Naive thymus-derived CD8-positive, alpha-beta T cell (primary cell): ENCODE results near the gene MSMO1. TPM values are rescaled to one million over a fixed set of nuclear protein-coding genes. Genes with fewer than 3 reads are reported as not detected.

ENCODE experiments used
- ATAC-seq, 2 donors: fragments of 150-1000 bp; cut with Tn5 transposase in 1 of 2; sonication (Bioruptor Pico), chemical (Tn5 transposase) in 1 of 2; 1 replicate in 1 of 2; 2 replicates in 1 of 2; pipeline ENCODE4 v1.10.0; 2021; ENCODE audit warnings: mild to moderate bottlenecking in 2 of 2, moderate library complexity in 2 of 2
- POLR2A ChIA-PET: fragments of 350-600 bp; sonication (Branson Sonifier 250); formaldehyde crosslinking; loops from one replicate; lab custom pipeline; 2021; ENCODE audit warnings: antibody characterized with exemption; lab: Charles Lee
- DNase-seq, 10 donors: peaks; one replicate each; pipeline versions ENCODE4 v3.0.0 to v3.0.0-alpha.2; 2020 to 2022
- H3K27ac Mint-ChIP-seq, 10 donors: one replicate each; pipeline ENCODE4 v1.8.0; 2020 to 2022; ENCODE audit warnings: mild to moderate bottlenecking in 10 of 10, mixed read lengths in 10 of 10, moderate library complexity in 4 of 10, inconsistent platforms in 1 of 10
- H3K27me3 Mint-ChIP-seq, 5 donors: one replicate each; pipeline ENCODE4 v1.8.0; 2021 to 2022; ENCODE audit warnings: mixed read lengths in 5 of 5
- H3K36me3 Mint-ChIP-seq, 3 donors: one replicate each; pipeline ENCODE4 v1.8.0; 2020 to 2022; ENCODE audit warnings: mixed read lengths in 3 of 3, mild to moderate bottlenecking in 2 of 3, inconsistent platforms in 1 of 3
- H3K4me1 Mint-ChIP-seq, 4 donors: one replicate each; pipeline ENCODE4 v1.8.0; 2021 to 2022; ENCODE audit warnings: mixed read lengths in 4 of 4
- H3K4me3 Mint-ChIP-seq, 10 donors: one replicate each; pipeline ENCODE4 v1.8.0; 2020 to 2022; ENCODE audit warnings: mild to moderate bottlenecking in 10 of 10, mixed read lengths in 10 of 10, moderate library complexity in 6 of 10, inconsistent platforms in 1 of 10
- H3K9me3 Mint-ChIP-seq, 9 donors: one replicate each; pipeline ENCODE4 v1.8.0; 2020 to 2022; ENCODE audit warnings: mixed read lengths in 9 of 9, mild to moderate bottlenecking in 3 of 9, inconsistent platforms in 1 of 9, moderate library complexity in 1 of 9
- polyA plus RNA-seq, 3 donors: library from polyadenylated mRNA; unstranded; fragments of 300-500 nt; fragmentation: Illumina TruSeq; gene quantifications; one replicate each; pipeline ENCODE4 v1.2.3, GENCODE V29; 2021
- total RNA-seq, 8 experiments: library from RNA in 2 of 8; stranded (reverse) in 2 of 8; gene quantifications; one replicate each; pipeline ENCODE4 v1.2.3 and lab custom pipeline; 2021 to 2026

MSMO1 gene
- total and polyA plus RNA-seq, 5 experiments from 2014 or later = 15.9 to 20.7 (median 17.5) TPM

DNA sequence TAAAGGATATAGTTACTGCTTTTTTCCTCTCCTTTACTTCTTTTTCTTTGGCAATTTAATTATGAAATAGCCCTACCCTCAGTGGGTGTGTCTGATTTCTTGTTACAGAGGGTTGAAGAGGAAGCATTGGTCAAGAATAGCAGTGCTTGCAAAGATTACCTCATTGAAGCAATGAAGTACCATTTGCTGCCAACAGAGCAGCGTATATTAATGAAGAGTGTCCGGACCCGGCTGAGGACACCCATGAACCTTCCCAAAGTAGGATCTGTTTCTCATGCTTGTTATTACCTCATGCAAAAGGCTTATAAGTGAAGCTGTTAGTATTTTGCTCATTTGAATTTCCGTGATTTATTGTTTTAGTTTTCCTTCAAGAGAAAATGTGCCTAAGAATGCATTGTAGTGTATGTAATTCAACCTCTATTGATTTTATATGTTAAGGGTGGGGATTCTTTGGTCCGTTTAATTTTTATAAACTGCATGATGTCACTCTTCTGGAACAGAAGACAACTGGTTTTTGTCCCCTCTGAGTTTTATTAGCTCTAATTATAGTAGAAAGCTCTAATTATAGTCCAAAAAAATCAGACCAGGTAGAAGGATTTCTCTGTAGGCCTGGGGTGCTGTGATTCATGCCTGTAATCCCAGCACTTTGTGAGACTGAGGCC is 27.9 kb upstream of the MSMO1 start:
- POLR2A ChIA-PET = no interaction called here
- no peak for ATAC-seq
- H3K27ac Mint-ChIP-seq = peak overlapping the region in 3 of 10 donors; percentile 14 to 72 (median 19)
- H3K4me1 Mint-ChIP-seq = peaks cover 19 to 48% (median 37%) of the 10 kb centered on the region in 4 donors
- H3K9me3 Mint-ChIP-seq = no peaks in the 10 kb centered on the region
- H3K36me3 Mint-ChIP-seq = peaks cover 5 to 46% (median 26%) of the 10 kb centered on the region in 3 donors
- DNase-seq = no peak
- H3K4me3 Mint-ChIP-seq = peak overlapping the region in 1 of 10 donors; percentile 8
- no peaks in the 10 kb centered on the region for H3K27me3 Mint-ChIP-seq

DNA sequence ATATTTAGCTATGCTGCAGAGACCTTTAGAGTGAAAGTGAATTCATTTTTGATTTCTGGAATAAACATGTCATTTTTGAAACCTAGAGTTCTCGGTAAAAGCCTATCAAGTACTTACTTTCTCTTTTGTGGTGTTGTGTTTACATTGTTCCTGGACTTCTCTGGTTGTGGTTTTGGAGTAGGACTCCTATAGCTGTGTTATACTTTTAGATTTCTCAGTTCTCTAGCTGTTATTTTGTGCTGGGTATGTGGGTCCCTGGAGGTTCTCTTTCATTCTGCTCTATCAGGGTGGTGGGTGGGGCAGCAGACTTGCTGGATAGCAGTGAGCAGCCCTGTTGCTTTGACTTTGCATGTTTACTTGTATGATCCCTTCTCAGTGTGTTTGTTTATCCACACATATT is 25.6 kb upstream of the MSMO1 start:
- ATAC-seq (peak; percentile 59 to 73), DNase-seq (peak in 2 of 10 donors; percentile 22 to 32)
- Mint-ChIP-seq H3K4me1 (peaks cover 11 to 30% (median 23%) of the 10 kb centered on the region in 4 donors), H3K4me3 (peak overlapping the region; percentile 63 to 88 (median 84)), H3K9me3 (no peaks in the 10 kb centered on the region), H3K36me3 (peaks cover 5 to 46% (median 28%) of the 10 kb centered on the region in 3 donors), H3K27me3 (no peaks in the 10 kb centered on the region), H3K27ac (peak overlapping the region; percentile 81 to 93 (median 90))
- POLR2A ChIA-PET = no interaction called here

DNA sequence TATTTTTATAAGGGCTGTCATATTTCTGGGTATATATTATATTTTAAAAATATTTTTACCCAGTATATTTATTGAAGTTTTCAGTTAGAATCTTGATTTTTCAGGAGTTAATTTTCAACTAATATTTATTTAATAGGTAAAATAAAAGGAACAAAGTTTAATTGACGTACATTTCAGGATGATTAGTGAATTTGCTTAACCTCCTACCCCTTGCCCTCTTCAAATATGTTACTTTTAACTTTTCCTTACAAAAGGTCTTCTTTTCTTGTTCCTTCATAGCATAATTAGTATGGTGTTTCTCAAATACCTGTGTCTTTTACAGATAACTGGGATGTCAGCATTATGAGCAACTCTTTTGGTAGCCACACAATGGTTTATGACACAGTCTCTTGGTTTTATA is 24.8 kb upstream of the MSMO1 start:
- H3K36me3 Mint-ChIP-seq = peaks cover 5 to 43% (median 24%) of the 10 kb centered on the region in 3 donors
- peak overlapping the region in 1 of 10 donors; percentile 46 for H3K4me3 Mint-ChIP-seq
- POLR2A ChIA-PET = no interaction called here
- DNase-seq (no peak), ATAC-seq (no peak)
- H3K9me3 Mint-ChIP-seq = no peaks in the 10 kb centered on the region
- H3K27me3 Mint-ChIP-seq = no peaks in the 10 kb centered on the region
- peaks cover 11 to 30% (median 23%) of the 10 kb centered on the region in 4 donors for H3K4me1 Mint-ChIP-seq
- peak overlapping the region in 3 of 10 donors; percentile 23 to 80 (median 79) for H3K27ac Mint-ChIP-seq

DNA sequence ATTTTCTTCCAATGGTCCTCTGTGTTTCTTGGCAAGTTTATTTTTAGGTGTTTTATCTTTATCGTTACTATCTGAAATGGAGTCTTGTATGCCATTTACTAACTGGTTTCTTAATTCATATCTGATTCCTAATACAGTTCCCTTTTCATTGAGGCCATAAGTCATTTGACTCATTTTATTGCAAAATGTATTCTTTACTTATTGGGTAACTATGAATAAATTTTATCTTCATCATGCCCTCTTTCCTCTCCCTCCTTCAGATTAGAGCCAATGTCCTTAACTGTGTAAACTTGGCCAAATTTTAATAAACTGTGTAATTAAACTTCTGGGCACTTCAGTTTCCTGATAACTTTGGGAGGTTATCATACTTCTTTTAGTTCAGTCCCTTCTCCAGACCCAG is 19.3 kb upstream of the MSMO1 start:
- H3K36me3 Mint-ChIP-seq = peaks cover 4 to 58% (median 21%) of the 10 kb centered on the region in 3 donors
- no peaks in the 10 kb centered on the region for H3K9me3 Mint-ChIP-seq
- no peak overlapping the region for H3K4me3 Mint-ChIP-seq
- DNase-seq (no peak), ATAC-seq (no peak)
- POLR2A ChIA-PET = no interaction called here
- no peaks in the 10 kb centered on the region for H3K27me3 Mint-ChIP-seq
- peaks cover 0 to 9% (median 3%) of the 10 kb centered on the region in 4 donors for H3K4me1 Mint-ChIP-seq
- no peak overlapping the region for H3K27ac Mint-ChIP-seq

DNA sequence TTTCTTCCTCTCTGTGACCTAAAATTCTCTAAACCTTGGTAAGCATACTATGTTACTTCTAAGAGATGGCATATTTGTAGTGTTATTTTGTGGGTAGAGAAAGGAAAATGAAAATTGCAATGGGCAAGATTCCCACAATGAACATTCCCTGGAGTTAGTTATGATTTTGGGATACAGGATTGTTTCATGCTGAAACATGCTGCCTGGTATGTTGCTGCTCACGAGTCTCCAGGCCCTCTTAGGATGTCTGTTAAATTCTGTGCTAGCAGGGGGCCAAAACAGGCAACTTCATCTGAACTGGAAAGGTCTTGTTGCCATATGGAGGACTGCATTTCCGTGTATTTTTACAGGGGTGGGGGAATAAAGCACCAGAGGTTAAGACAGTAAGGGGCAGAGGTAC is 18.9 kb upstream of the MSMO1 start:
- Mint-ChIP-seq H3K27ac (no peak overlapping the region), H3K4me3 (no peak overlapping the region), H3K27me3 (no peaks in the 10 kb centered on the region), H3K9me3 (no peaks in the 10 kb centered on the region), H3K4me1 (peaks cover 0 to 9% (median 3%) of the 10 kb centered on the region in 4 donors), H3K36me3 (peaks cover 4 to 60% (median 21%) of the 10 kb centered on the region in 3 donors)
- POLR2A ChIA-PET = no interaction called here
- ATAC-seq (no peak), DNase-seq (no peak)

DNA sequence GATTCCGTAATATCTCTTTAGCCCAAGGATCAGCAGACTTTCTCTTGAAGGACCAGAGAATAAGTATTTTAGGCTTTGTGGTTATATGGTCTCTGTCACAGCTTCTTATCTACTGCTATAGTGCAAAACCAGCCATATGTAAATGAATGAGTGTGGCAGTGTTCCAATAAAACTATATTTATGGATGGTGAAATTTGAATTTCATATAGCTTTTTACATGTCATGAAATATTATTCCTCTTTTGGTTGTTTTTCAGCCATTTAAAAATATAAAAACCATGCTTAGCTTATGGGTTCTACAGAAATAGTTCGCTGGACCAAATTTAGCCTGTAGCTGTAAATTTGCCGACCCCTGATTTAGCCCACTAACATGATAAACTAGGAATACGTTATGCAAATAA is 18.0 kb upstream of the MSMO1 start:
- POLR2A ChIA-PET = no interaction called here
- Mint-ChIP-seq H3K4me3 (no peak overlapping the region), H3K36me3 (peaks cover 4 to 65% (median 28%) of the 10 kb centered on the region in 3 donors), H3K27ac (no peak overlapping the region), H3K27me3 (no peaks in the 10 kb centered on the region), H3K9me3 (no peaks in the 10 kb centered on the region), H3K4me1 (peaks cover 0 to 7% (median under 1%) of the 10 kb centered on the region in 4 donors)
- no peak for DNase-seq
- ATAC-seq = no peak

DNA sequence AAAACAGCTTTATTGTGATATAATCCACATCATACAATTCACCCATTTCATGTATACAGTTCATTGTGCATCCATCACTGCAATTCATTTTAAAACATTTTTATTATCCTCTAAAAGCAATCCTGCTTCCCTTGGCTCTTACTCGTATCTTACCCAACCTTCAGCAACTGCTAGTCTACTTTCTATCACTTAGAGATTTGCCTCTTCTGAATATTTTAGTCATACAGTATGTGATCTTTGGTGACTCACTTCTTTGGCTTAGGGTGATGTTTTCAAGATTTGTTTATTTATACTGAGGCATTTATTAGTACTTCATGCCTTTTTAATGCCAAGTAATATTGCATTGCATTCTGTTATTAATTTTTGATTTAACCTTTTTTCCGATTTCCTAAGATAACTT is 15.0 kb upstream of the MSMO1 start:
- Mint-ChIP-seq H3K27ac (no peak overlapping the region), H3K27me3 (no peaks in the 10 kb centered on the region), H3K9me3 (no peaks in the 10 kb centered on the region), H3K4me1 (peaks cover 0 to 4% (median 0%) of the 10 kb centered on the region in 4 donors), H3K36me3 (peaks cover 4 to 68% (median 24%) of the 10 kb centered on the region in 3 donors), H3K4me3 (no peak overlapping the region)
- ATAC-seq (no peak), DNase-seq (no peak)
- POLR2A ChIA-PET = no interaction called here

DNA sequence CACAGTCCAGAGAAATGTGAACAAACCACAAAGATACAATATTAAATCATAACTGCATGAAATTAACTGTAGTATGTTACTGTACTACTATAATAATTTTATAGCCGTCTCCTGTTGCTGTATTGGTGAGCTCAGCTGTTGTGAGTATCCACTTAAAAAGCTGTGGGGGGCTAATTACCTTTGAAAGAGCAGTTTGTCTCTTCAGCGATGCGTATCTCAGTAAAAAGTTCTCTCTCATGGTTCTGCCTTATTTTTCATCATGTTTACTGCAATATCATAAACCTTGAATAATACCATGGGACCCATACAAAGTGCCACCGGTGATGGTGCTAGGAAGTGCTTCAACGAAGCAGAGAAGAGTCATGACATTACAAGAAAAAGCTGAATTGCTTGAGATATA is 8.4 kb upstream of the MSMO1 start:
- ATAC-seq (no peak), DNase-seq (no peak)
- Mint-ChIP-seq H3K36me3 (peaks cover 0 to 47% (median 15%) of the 10 kb centered on the region in 3 donors), H3K27me3 (no peaks in the 10 kb centered on the region), H3K4me1 (peaks cover 0 to 5% (median 0%) of the 10 kb centered on the region in 4 donors), H3K9me3 (no peaks in the 10 kb centered on the region), H3K4me3 (no peak overlapping the region), H3K27ac (no peak overlapping the region)
- POLR2A ChIA-PET = interaction anchor here (0.7 kb wide), 1 partner anchor 206 kb away, joined by 3 read pairs; the partner anchor contains the start of gene TMEM192

DNA sequence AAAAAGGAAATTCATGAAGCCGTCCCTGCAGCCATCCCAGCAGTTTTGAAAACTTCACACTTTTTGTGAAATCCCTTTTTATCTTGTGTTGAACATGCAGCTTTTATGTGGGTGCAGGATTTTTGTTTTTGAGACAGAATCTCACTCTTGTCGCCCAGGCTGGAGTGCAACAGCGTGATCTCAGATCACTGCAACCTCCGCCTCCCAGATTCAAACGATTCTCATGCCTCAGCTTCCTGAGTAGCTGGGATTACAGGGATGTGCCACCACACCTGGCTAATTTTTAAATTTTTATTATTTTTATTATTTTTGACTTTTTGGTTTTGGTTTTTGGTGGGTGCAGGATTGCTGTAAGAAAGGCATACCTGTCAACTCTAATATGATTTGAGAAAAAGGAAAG is 8.0 kb upstream of the MSMO1 start:
- POLR2A ChIA-PET = interaction anchor here (0.7 kb wide), 1 partner anchor 207 kb away, joined by 3 read pairs; the partner anchor contains the start of gene TMEM192
- no peaks in the 10 kb centered on the region for H3K27me3 Mint-ChIP-seq
- DNase-seq (no peak), ATAC-seq (no peak)
- H3K4me1 Mint-ChIP-seq = peaks cover 0 to 5% (median 0%) of the 10 kb centered on the region in 4 donors
- peaks cover 0 to 42% (median 10%) of the 10 kb centered on the region in 3 donors for H3K36me3 Mint-ChIP-seq
- H3K27ac Mint-ChIP-seq = no peak overlapping the region
- H3K9me3 Mint-ChIP-seq = no peaks in the 10 kb centered on the region
- H3K4me3 Mint-ChIP-seq = no peak overlapping the region

DNA sequence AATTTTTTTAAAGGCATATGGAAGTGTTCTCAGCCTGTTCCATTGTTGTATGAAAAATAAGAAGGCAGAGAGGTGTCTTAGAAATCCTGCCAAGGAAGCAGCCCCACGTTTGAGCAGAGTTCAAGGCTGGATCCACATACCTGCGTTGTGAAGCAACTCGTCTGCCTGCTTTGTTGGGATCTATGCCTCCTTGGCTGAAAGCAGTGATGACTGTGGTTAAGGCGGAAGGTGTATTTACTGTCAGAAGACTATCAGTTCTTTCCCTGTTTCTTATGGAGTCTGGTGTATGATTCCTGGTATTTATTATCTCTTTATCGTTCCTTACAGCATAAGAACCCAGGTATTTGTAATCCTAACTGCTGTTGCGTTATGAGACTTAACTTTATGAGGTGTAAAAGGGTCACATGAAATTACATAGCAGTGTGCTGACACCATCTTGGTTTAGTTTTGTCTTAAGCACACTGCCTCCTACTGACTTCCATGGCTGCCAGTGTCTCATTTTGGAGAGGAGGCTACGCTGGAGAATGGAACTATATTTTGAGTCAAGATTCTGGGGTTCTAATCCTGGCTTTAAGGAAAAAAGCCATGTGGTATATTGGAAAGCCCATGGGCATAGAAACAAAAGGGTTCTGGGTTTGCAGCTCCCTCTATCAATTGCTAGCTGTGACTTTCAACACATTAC is 3.1 kb upstream of the MSMO1 start:
- H3K27me3 Mint-ChIP-seq = no peaks in the 10 kb centered on the region
- peaks cover 5 to 17% (median 11%) of the 10 kb centered on the region in 4 donors for H3K4me1 Mint-ChIP-seq
- ATAC-seq (no peak), DNase-seq (no peak)
- peaks cover 0 to 18% (median 4%) of the 10 kb centered on the region in 3 donors for H3K36me3 Mint-ChIP-seq
- peak overlapping the region in 1 of 10 donors; percentile 43 for H3K4me3 Mint-ChIP-seq
- POLR2A ChIA-PET = interaction anchor here (1.5 kb wide), 1 partner anchor 193 kb away, joined by 4 read pairs; no protein-coding TSS in a partner anchor
- H3K27ac Mint-ChIP-seq = peak overlapping the region in 2 of 10 donors; percentile 23 to 26
- no peaks in the 10 kb centered on the region for H3K9me3 Mint-ChIP-seq

DNA sequence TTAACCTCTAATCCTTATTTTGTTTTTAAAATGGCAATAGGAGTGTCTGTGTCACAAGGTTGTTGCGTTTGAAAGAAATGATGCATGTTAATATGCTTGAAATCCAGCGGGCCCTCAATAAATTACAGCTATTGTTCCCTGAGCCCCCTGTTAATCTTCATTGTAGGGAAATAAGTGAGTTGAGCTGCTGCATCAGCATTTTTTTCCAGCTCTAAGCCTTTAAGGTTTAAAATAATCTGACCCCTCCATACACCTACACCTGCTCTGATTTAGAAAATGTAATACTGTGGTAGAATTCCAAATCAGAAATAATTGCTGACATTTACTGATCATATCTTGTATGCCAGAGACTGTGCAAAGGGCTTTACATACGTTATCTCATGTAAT is 2.6 kb upstream of the MSMO1 start:
- peaks cover 8 to 21% (median 11%) of the 10 kb centered on the region in 4 donors for H3K4me1 Mint-ChIP-seq
- H3K27me3 Mint-ChIP-seq = no peaks in the 10 kb centered on the region
- POLR2A ChIA-PET = interaction anchor here (1.5 kb wide), 1 partner anchor 194 kb away, joined by 4 read pairs; no protein-coding TSS in a partner anchor
- H3K27ac Mint-ChIP-seq = peak overlapping the region in 1 of 10 donors; percentile 68
- DNase-seq = no peak
- no peak for ATAC-seq
- H3K9me3 Mint-ChIP-seq = no peaks in the 10 kb centered on the region
- H3K36me3 Mint-ChIP-seq = peaks cover 0 to 15% (median 4%) of the 10 kb centered on the region in 3 donors
- H3K4me3 Mint-ChIP-seq = no peak overlapping the region

DNA sequence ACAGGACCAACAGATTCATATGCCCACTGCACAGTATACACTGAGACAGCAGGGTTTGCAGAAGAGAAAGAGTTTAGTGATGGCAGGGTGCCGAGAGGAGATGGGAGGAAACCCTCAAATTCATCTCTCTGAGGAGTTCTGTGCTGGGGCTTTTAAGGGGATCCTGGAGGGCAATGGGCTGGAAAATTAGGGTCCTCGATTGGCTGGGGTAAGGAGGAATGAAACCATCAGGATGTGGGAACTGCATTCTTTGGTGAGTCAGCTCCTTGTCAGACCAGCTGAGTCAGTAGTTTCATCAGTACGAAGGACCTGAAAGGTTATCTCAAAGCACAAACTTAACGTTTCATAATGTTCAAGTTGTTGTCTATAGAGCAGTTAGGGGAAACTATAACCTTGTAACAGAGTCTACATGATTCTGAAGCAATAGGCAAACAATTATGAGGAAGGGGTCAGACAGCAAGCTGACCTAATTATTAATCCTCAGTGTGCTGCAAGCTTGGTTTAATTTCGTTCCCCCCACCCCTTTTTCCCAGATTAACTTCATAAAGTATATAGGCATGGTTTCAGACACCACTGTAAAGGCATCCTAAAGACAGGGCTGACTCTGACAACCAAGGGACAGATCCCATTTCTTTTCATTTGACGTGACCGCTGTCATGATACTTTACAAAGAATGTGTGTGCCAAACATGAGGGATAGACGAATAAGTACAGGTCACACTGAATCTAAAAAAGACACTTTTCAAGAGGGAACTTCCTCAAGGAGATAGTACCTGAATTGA is 1.5 kb upstream of the MSMO1 start:
- peak overlapping the region in 6 of 10 donors; percentile 26 to 67 (median 50) for H3K4me3 Mint-ChIP-seq
- POLR2A ChIA-PET = interaction anchor here (0.8 to 2.0 kb wide), 3 partner anchors 120 to 214 kb away, joined by 4 to 19 read pairs (median 4); partner anchors contain the start of gene TMEM192
- H3K27me3 Mint-ChIP-seq = no peaks in the 10 kb centered on the region
- DNase-seq (no peak), ATAC-seq (no peak)
- H3K36me3 Mint-ChIP-seq = peaks cover 0 to 15% (median 6%) of the 10 kb centered on the region in 3 donors
- H3K27ac Mint-ChIP-seq = peak overlapping the region in 6 of 10 donors; percentile 8 to 44 (median 28)
- peaks cover 14 to 29% (median 19%) of the 10 kb centered on the region in 4 donors for H3K4me1 Mint-ChIP-seq
- no peaks in the 10 kb centered on the region for H3K9me3 Mint-ChIP-seq
